NT2/D1 (cell line): ENCODE results near the gene ZNF747.
"Not testable (repeated sequence)": the region's sequence is repeated elsewhere in the genome, so short reads cannot be mapped to it uniquely, and the experiment has no call there.

Source experiments
- DNase-seq: peaks from one replicate; pipeline ENCODE4 v3.0.0-alpha.2; 2011; ENCODE audit warnings: low read depth, low spot score
- H3K27me3 ChIP-seq: 2 replicates; pipeline ENCODE4 v1.6.0; 2011; ENCODE audit warnings: mild to moderate bottlenecking; ENCODE audit not compliant: insufficient read length, insufficient read depth
- H3K36me3 ChIP-seq: 2 replicates; pipeline ENCODE4 v1.6.1; 2011; ENCODE audit warnings: mild to moderate bottlenecking, low read length, mixed read lengths; ENCODE audit not compliant: insufficient read depth, insufficient read length
- H3K4me1 ChIP-seq: 2 replicates; pipeline ENCODE4 v1.5.1; 2011; ENCODE audit not compliant: insufficient read depth, insufficient read length
- H3K4me3 ChIP-seq: 2 replicates; pipeline ENCODE4 v1.5.1; 2011; ENCODE audit warnings: low read depth; ENCODE audit not compliant: insufficient read length
- H3K9ac ChIP-seq: 2 replicates; pipeline ENCODE4 v1.6.0; 2011; ENCODE audit warnings: low read depth; ENCODE audit not compliant: insufficient read length
- H3K9me3 ChIP-seq: 2 replicates; pipeline ENCODE4 v1.5.1; 2011; ENCODE audit warnings: mild to moderate bottlenecking, low read length; ENCODE audit not compliant: insufficient read depth
- SUZ12 ChIP-seq: IDR thresholded peaks from 2 replicates; pipeline ENCODE4 v1.6.1; 2011; ENCODE audit not compliant: insufficient read length, insufficient read depth; ENCODE audit errors: extremely low read depth
- YY1 ChIP-seq: IDR thresholded peaks from 2 replicates; pipeline ENCODE4 v1.6.1; 2011; ENCODE audit not compliant: insufficient read length, insufficient read depth
- ZNF274 ChIP-seq: IDR thresholded peaks from 2 replicates; pipeline ENCODE4 v1.6.1; 2011; ENCODE audit warnings: mild to moderate bottlenecking, low read depth, low read length

ZNF747 gene

GRCh38 chr16:30543067-30543466 lies 8.4 kb upstream of the ZNF747 start:
- H3K9ac ChIP-seq: no peak overlapping the region
- TF ChIP-seq YY1 (no peak), ZNF274 (no peak), SUZ12 (no peak)
- no peak overlapping the region for H3K4me3 ChIP-seq
- H3K27me3 ChIP-seq: no peaks in the 10 kb centered on the region
- DNase-seq: no peak
- H3K9me3 ChIP-seq: no peaks in the 10 kb centered on the region
- H3K4me1 ChIP-seq: peaks cover 34% of the 10 kb centered on the region
- H3K36me3 ChIP-seq: peaks cover 9% of the 10 kb centered on the region

GRCh38 chr16:30541502-30542329 lies 7.1 kb upstream of the ZNF747 start:
- TF ChIP-seq SUZ12 (no peak), YY1 (no peak), ZNF274 (no peak)
- Histone ChIP-seq H3K9me3 (no peaks in the 10 kb centered on the region), H3K9ac (peak overlapping the region; percentile 26), H3K4me3 (peak overlapping the region; percentile 19), H3K4me1 (peaks cover 30% of the 10 kb centered on the region), H3K36me3 (peaks cover 13% of the 10 kb centered on the region), H3K27me3 (no peaks in the 10 kb centered on the region)
- no peak for DNase-seq

GRCh38 chr16:30540916-30541464 lies 6.3 kb upstream of the ZNF747 start:
- Histone ChIP-seq H3K36me3 (peaks cover 13% of the 10 kb centered on the region), H3K4me1 (peaks cover 26% of the 10 kb centered on the region)
- not testable (repeated sequence) for H3K9ac ChIP-seq, H3K4me3 ChIP-seq, DNase-seq, H3K27me3 ChIP-seq, H3K9me3 ChIP-seq

GRCh38 chr16:30539986-30540526 lies 5.4 kb upstream of the ZNF747 start:
- Histone ChIP-seq H3K4me1 (peaks cover 22% of the 10 kb centered on the region), H3K36me3 (peaks cover 13% of the 10 kb centered on the region)
- H3K4me3 ChIP-seq, H3K9ac ChIP-seq, H3K27me3 ChIP-seq, DNase-seq, H3K9me3 ChIP-seq: not testable (repeated sequence)

GRCh38 chr16:30539000-30539964 lies 4.6 kb upstream of the ZNF747 start:
- Histone ChIP-seq H3K27me3 (no peaks in the 10 kb centered on the region), H3K4me3 (no peak overlapping the region), H3K36me3 (peaks cover 13% of the 10 kb centered on the region), H3K9ac (no peak overlapping the region), H3K9me3 (no peaks in the 10 kb centered on the region), H3K4me1 (peaks cover 19% of the 10 kb centered on the region)
- TF ChIP-seq SUZ12 (no peak), ZNF274 (no peak), YY1 (no peak)
- DNase-seq: no peak

- DNase-seq, H3K4me1 ChIP-seq, H3K27me3 ChIP-seq, H3K4me3 ChIP-seq, H3K9me3 ChIP-seq: not testable (repeated sequence)
- peaks cover 31% of the 10 kb centered on the region for H3K36me3 ChIP-seq
- peak overlapping the region; percentile 99 for H3K9ac ChIP-seq
These were observed 1.9 kb upstream of the ZNF747 start for GRCh38 chr16:30536391-30537024.

GRCh38 chr16:30535777-30536190 lies 1.1 kb upstream of the ZNF747 start:
- Histone ChIP-seq H3K27me3 (no peaks in the 10 kb centered on the region), H3K4me3 (peak overlapping the region; percentile 85), H3K9me3 (no peaks in the 10 kb centered on the region), H3K9ac (peak overlapping the region; percentile 99), H3K4me1 (peaks cover 4% of the 10 kb centered on the region), H3K36me3 (peaks cover 38% of the 10 kb centered on the region)
- peak; percentile 70 for DNase-seq
- no peak for TF ChIP-seq YY1
